ENCODE data around the gene CST7. TPM values are rescaled to one million over a fixed set of nuclear protein-coding genes. Genes with fewer than 3 reads are reported as not detected.

The CST7 gene
- total and polyA plus RNA-seq, 2 donors (not counting 3 experiments of a cell fraction or from before 2014, with no cell fraction given): not detected

- Histone ChIP-seq H3K9me3 (replicated peaks; ENCODE audit: control insufficient read depth, insufficient read depth, low read length) (no peaks in the 10 kb centered on the region), H3K9me1 (replicated peaks; ENCODE audit: control insufficient read depth, extremely low read depth, insufficient read depth, low read length) (no peaks in the 10 kb centered on the region), H3K27me3 (ENCODE audit: control insufficient read depth in 2 of 2, insufficient read depth in 2 of 2, low read length in 2 of 2) (no peaks in the 10 kb centered on the region), H3K9ac (replicated peaks; ENCODE audit: extremely low read depth, insufficient read depth, low read length) (no peak overlapping the region), H3K79me2 (ENCODE audit: control insufficient read depth, insufficient read depth, low read length) (no peaks in the 10 kb centered on the region), H2AFZ (ENCODE audit: low read depth, low read length) (no peak overlapping the region), H3K4me2 (ENCODE audit: insufficient read depth, low read length) (no peak overlapping the region), H3K4me1 (ENCODE audit: control insufficient read depth, extremely low read depth, insufficient read depth, low read length) (peaks cover under 1% of the 10 kb centered on the region), H3K36me3 (ENCODE audit: control insufficient read depth in 2 of 2, extremely low read depth in 1 of 2, insufficient read depth in 2 of 2, low read length in 2 of 2) (peaks cover 10 to 22% of the 10 kb centered on the region in 2 experiments), H4K20me1 (replicated peaks; ENCODE audit: control insufficient read depth, extremely low read depth, insufficient read depth, low read length) (no peaks in the 10 kb centered on the region), H3K4me3 (replicated peaks in 1 of 3; ENCODE audit: insufficient read depth in 1 of 3, low read depth in 1 of 3, low read length in 3 of 3) (no peak overlapping the region), H3K27ac (ENCODE audit: insufficient read depth, low read depth, low read length) (no peak overlapping the region)
- dilution Hi-C loops (cut with MboI; ENCODE audit: extremely low pct_ligation_motif_present, low sequenced_read_pairs): no loop called here
- TF ChIP-seq FOS (IDR thresholded peaks at IDR 0.05; ENCODE audit: borderline replicate concordance, insufficient read depth, low read length) (no peak), GATA2 (IDR thresholded peaks at IDR 0.05; ENCODE audit: insufficient read depth, insufficient read length, low read depth, low read length) (no peak), EZH2 (IDR thresholded peaks at IDR 0.05; ENCODE audit: borderline replicate concordance, low read depth, low read length, severe bottlenecking) (no peak), JUN (IDR thresholded peaks at IDR 0.05; ENCODE audit: borderline replicate concordance, insufficient read depth, insufficient read length, low read depth) (no peak), POLR2A (IDR thresholded peaks at IDR 0.05; ENCODE audit: low read depth, low read length) (no peak), CTCF (IDR thresholded peaks at IDR 0.05; ENCODE audit: extremely low read depth in 1 of 2, insufficient read depth in 1 of 2, low read depth in 1 of 2, low read length in 2 of 2) (no peak), POLR2AphosphoS5 (IDR thresholded peaks at IDR 0.05; ENCODE audit: insufficient read depth, low read depth, low read length) (no peak), MAX (IDR thresholded peaks at IDR 0.05; ENCODE audit: insufficient read depth, insufficient read length) (no peak), MYC (IDR thresholded peaks at IDR 0.05; ENCODE audit: low read depth, low read length) (no peak)
- no peak for DNase-seq (ENCODE audit: low read depth, low spot score)
- ChIA-PET POLR2A (no interaction called here), CTCF (no interaction called here)
- BruUV-seq (replicated peaks): no TSS peak
- intact Hi-C loops (cut with micrococcal nuclease): no loop called here
- no peak for FAIRE-seq
These were observed 19.3 kb downstream of the CST7 start for GRCh38 chr20:24968278-24968800.

All from endothelial cell of umbilical vein (primary cell).